C4-2B (cell line): ENCODE results near the gene UBE3C.

Experiments
- CTCF ChIP-seq: fragments of 450-650 bp; conservative IDR thresholded peaks from 2 replicates; pipeline ENCODE4 v1.5.1; 2017; ENCODE audit warnings: mild to moderate bottlenecking
- ZFX ChIP-seq: fragments of 450-650 bp; IDR thresholded peaks from 2 replicates; pipeline ENCODE4 v1.6.1; 2017

GRCh38 chr7:157312941-157313340 lies 174.2 kb downstream of the UBE3C start:
- TF ChIP-seq CTCF (no peak), ZFX (no peak)
